Activated CD8-positive, alpha-beta T cell treated with anti-CD3 and anti-CD28 coated beads, Interleukin-2, amount 10 ng/mL, durations not matched to agents 7 days and 5 days (primary cell): Measurements from ENCODE around the gene STK32B. TPM values are rescaled to one million over a fixed set of nuclear protein-coding genes. Genes with fewer than 3 reads are reported as not detected.

Experiments used
- ATAC-seq: fragments of 150-1000 bp; cut with Tn5 transposase; one replicate; pipeline ENCODE4 v1.10.0; 2021; ENCODE audit warnings: moderate library complexity
- CTCF ChIA-PET: fragments of 350-600 bp; sonication (Branson Sonifier 250); formaldehyde crosslinking; loops from one replicate; lab custom pipeline; 2021; ENCODE audit warnings: antibody characterized with exemption; lab: Charles Lee
- POLR2A ChIA-PET: fragments of 350-600 bp; sonication (Branson Sonifier 250); formaldehyde crosslinking; loops from one replicate; lab custom pipeline; 2021; ENCODE audit warnings: antibody characterized with exemption; lab: Charles Lee
- DNase-seq: peaks from one replicate; pipeline ENCODE4 v3.0.0-alpha.2; 2020
- H3K27ac Mint-ChIP-seq: one replicate; pipeline ENCODE4 v1.8.0; 2021; ENCODE audit warnings: mild to moderate bottlenecking, mixed read lengths
- H3K27me3 Mint-ChIP-seq: one replicate; pipeline ENCODE4 v1.8.0; 2021; ENCODE audit warnings: low read depth, mixed read lengths
- H3K36me3 Mint-ChIP-seq: one replicate; pipeline ENCODE4 v1.8.0; 2021; ENCODE audit warnings: low read depth, mixed read lengths
- H3K4me1 Mint-ChIP-seq: one replicate; pipeline ENCODE4 v1.8.0; 2021; ENCODE audit warnings: low read depth, mixed read lengths
- H3K4me3 Mint-ChIP-seq: one replicate; pipeline ENCODE4 v1.8.0; 2021; ENCODE audit warnings: mild to moderate bottlenecking, mixed read lengths
- H3K9me3 Mint-ChIP-seq: one replicate; pipeline ENCODE4 v1.8.0; 2022; ENCODE audit warnings: mixed read lengths; ENCODE audit not compliant: insufficient read depth
- total RNA-seq, 2 experiments: library from RNA; stranded (reverse); gene quantifications; one replicate each; pipeline ENCODE4 v1.2.3, GENCODE V29; 2021

The STK32B gene
- total RNA-seq, 2 experiments from 2014 or later, result not detected

- no peak overlapping the region for H3K4me3 Mint-ChIP-seq
- no peaks in the 10 kb centered on the region for H3K27me3 Mint-ChIP-seq
- no peaks in the 10 kb centered on the region for H3K9me3 Mint-ChIP-seq
- CTCF ChIA-PET, result no interaction called here
- no peaks in the 10 kb centered on the region for H3K4me1 Mint-ChIP-seq
- POLR2A ChIA-PET, result no interaction called here
- no peak overlapping the region for H3K27ac Mint-ChIP-seq
- no peaks in the 10 kb centered on the region for H3K36me3 Mint-ChIP-seq
- ATAC-seq (no peak), DNase-seq (no peak)
These were observed 475.9 kb downstream of the STK32B start for GRCh38 chr4:5527211-5527610.

GRCh38 chr4:5528031-5528436 is 476.8 kb downstream of the STK32B start:
- Mint-ChIP-seq H3K36me3 (no peaks in the 10 kb centered on the region), H3K27ac (no peak overlapping the region), H3K27me3 (no peaks in the 10 kb centered on the region), H3K4me3 (no peak overlapping the region), H3K9me3 (no peaks in the 10 kb centered on the region), H3K4me1 (no peaks in the 10 kb centered on the region)
- CTCF ChIA-PET, result no interaction called here
- no peak for DNase-seq
- no peak for ATAC-seq
- POLR2A ChIA-PET, result no interaction called here

- ATAC-seq (no peak), DNase-seq (no peak)
- Mint-ChIP-seq H3K27ac (no peak overlapping the region), H3K9me3 (no peaks in the 10 kb centered on the region), H3K36me3 (no peaks in the 10 kb centered on the region), H3K4me3 (no peak overlapping the region), H3K27me3 (no peaks in the 10 kb centered on the region), H3K4me1 (no peaks in the 10 kb centered on the region)
- ChIA-PET POLR2A (no interaction called here), CTCF (no interaction called here)
These were observed 480.8 kb downstream of the STK32B start for GRCh38 chr4:5532100-5532499.

GRCh38 chr4:5539584-5539983 is 488.3 kb downstream of the STK32B start:
- ATAC-seq (no peak), DNase-seq (no peak)
- Mint-ChIP-seq H3K4me1 (no peaks in the 10 kb centered on the region), H3K9me3 (no peaks in the 10 kb centered on the region), H3K4me3 (no peak overlapping the region), H3K36me3 (no peaks in the 10 kb centered on the region), H3K27ac (no peak overlapping the region), H3K27me3 (no peaks in the 10 kb centered on the region)
- POLR2A ChIA-PET, result no interaction called here
- CTCF ChIA-PET, result no interaction called here

GRCh38 chr4:5541169-5541568 is 489.9 kb downstream of the STK32B start:
- no peaks in the 10 kb centered on the region for H3K36me3 Mint-ChIP-seq
- CTCF ChIA-PET, result no interaction called here
- no peak overlapping the region for H3K4me3 Mint-ChIP-seq
- DNase-seq (no peak), ATAC-seq (no peak)
- H3K4me1 Mint-ChIP-seq, result no peaks in the 10 kb centered on the region
- POLR2A ChIA-PET, result no interaction called here
- H3K27me3 Mint-ChIP-seq, result no peaks in the 10 kb centered on the region
- no peaks in the 10 kb centered on the region for H3K9me3 Mint-ChIP-seq
- no peak overlapping the region for H3K27ac Mint-ChIP-seq

GRCh38 chr4:5543681-5544080 is 492.4 kb downstream of the STK32B start:
- Mint-ChIP-seq H3K27me3 (no peaks in the 10 kb centered on the region), H3K4me1 (no peaks in the 10 kb centered on the region), H3K27ac (no peak overlapping the region), H3K9me3 (no peaks in the 10 kb centered on the region), H3K36me3 (no peaks in the 10 kb centered on the region), H3K4me3 (no peak overlapping the region)
- DNase-seq, result no peak
- ChIA-PET POLR2A (no interaction called here), CTCF (no interaction called here)
- no peak for ATAC-seq

- no peaks in the 10 kb centered on the region for H3K9me3 Mint-ChIP-seq
- H3K4me3 Mint-ChIP-seq, result no peak overlapping the region
- no peak overlapping the region for H3K27ac Mint-ChIP-seq
- ATAC-seq (no peak), DNase-seq (no peak)
- ChIA-PET POLR2A (no interaction called here), CTCF (no interaction called here)
- no peaks in the 10 kb centered on the region for H3K36me3 Mint-ChIP-seq
- no peaks in the 10 kb centered on the region for H3K4me1 Mint-ChIP-seq
- no peaks in the 10 kb centered on the region for H3K27me3 Mint-ChIP-seq
These were observed 493.5 kb downstream of the STK32B start for GRCh38 chr4:5544762-5545161.

- no peak for ATAC-seq
- POLR2A ChIA-PET, result no interaction called here
- H3K36me3 Mint-ChIP-seq, result no peaks in the 10 kb centered on the region
- no peak overlapping the region for H3K27ac Mint-ChIP-seq
- H3K4me1 Mint-ChIP-seq, result no peaks in the 10 kb centered on the region
- CTCF ChIA-PET, result no interaction called here
- no peaks in the 10 kb centered on the region for H3K27me3 Mint-ChIP-seq
- DNase-seq, result no peak
- no peaks in the 10 kb centered on the region for H3K9me3 Mint-ChIP-seq
- H3K4me3 Mint-ChIP-seq, result no peak overlapping the region
These were observed 494.0 kb downstream of the STK32B start for GRCh38 chr4:5545271-5545670.

- ChIA-PET POLR2A (no interaction called here), CTCF (no interaction called here)
- DNase-seq (no peak), ATAC-seq (no peak)
- Mint-ChIP-seq H3K27ac (no peak overlapping the region), H3K4me1 (no peaks in the 10 kb centered on the region), H3K4me3 (no peak overlapping the region), H3K36me3 (no peaks in the 10 kb centered on the region), H3K9me3 (peaks cover 4% of the 10 kb centered on the region), H3K27me3 (no peaks in the 10 kb centered on the region)
These were observed 496.5 kb downstream of the STK32B start for GRCh38 chr4:5547651-5548249.

Other genes with a start within 250 kb of the STK32B start
- not detected for gene MSX1, start 191.8 kb upstream of the STK32B start, total RNA-seq
- gene CYTL1, start 32.0 kb upstream of the STK32B start, total RNA-seq, result not detected